NCI-H748 treated with DMSO at 0.1 percent for 48 hours (cell line): ENCODE data around the gene CNPY4.

Experiments used
- DNase-seq: peaks from one replicate; lab custom pipeline; 2025; lab: John Stamatoyannopoulos, UW

The CNPY4 gene

DNA sequence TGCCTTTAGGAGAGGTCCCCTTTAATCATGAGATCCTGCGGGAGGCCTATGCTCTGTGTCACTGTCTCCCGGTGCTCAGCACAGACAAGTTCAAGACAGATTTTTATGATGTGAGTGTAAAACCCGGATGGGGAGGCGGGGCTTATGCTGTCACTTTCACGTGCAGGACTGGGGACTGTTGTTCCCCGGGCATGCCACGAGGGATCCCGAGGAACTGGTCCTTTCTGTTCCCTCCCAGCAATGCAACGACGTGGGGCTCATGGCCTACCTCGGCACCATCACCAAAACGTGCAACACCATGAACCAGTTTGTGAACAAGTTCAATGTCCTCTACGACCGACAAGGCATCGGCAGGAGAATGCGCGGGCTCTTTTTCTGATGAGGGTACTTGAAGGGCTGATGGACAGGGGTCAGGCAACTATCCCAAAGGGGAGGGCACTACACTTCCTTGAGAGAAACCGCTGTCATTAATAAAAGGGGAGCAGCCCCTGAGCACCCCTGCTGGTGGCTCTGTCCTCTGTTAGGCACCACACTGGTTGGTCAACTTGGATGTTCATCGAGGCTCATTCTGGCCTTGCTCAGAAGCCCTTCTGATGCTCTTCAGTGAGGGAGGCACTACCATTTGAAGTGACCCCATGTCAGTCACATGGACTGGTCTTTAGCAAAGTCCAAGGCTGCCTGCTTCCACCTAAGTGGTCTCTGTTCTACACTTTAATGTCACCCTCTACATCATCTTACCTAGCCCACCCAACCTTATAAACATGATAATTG is 27.8 kb upstream of the CNPY4 start:
- DNase-seq, result no peak

DNA sequence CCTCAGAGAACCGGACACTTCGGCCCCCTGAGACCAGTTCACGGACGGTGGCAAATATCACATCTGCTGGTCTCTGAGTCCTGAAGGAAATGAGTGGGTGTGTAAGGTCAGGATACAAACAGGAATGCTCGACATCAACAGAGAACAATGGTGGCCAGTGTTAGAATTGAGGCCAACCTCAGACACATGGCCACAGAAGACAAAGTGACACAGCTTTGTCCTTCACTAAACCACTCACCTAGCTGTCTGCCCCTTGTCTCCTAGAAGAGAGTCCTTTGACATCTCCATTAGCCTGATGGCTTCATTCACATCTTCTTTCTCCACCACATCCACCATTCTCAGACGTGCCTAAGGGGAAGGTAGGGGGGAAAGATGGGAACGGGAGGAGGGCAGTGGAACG is 26.4 kb upstream of the CNPY4 start:
- no peak for DNase-seq

DNA sequence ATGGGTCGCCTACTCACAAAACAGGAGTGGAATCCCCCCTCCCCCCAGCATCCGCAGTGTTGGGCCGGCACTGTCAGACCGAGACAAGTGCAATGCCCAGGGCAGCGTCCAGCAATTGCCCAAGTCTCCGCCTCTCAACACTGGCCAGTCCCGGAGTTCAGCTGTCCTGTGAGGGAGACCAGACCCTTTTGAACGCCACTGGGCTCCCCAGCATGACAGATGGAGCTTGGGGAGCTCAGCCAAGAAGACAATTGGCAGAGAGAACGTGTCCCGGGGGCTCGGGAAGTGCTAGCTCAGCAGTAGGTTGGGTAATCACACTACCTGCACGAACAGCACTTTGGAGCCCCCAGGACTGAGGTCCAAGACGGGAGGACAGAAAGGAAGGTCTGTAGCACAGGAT is 25.9 kb upstream of the CNPY4 start:
- DNase-seq, result no peak

DNA sequence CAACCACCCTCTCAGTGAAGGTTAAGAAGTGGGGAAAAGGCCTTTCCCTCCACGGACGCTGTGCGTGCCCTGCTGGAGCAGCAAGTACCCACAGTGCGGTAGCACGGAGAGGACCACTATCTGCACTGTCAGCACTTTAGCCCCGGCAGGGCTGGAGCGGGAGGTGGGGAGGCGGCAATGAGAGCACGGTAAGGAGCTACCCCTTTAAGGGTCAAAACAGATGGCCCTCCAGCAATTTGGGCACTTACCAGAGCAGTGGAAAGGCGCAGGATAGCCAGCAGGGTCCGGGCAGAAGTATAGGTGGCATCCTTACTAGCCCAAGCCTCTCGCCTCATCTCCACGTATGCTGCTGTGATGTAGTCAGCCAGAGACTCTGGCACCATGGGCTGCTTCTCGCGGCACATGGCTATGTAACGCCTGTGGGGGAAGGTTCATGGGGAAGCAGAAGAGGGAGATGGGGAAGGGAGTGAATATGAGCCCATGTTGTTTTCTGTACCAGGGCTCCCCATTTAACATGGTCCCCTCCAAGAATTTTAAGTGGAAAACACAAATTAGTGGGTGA is 25.4 kb upstream of the CNPY4 start:
- DNase-seq, result no peak

DNA sequence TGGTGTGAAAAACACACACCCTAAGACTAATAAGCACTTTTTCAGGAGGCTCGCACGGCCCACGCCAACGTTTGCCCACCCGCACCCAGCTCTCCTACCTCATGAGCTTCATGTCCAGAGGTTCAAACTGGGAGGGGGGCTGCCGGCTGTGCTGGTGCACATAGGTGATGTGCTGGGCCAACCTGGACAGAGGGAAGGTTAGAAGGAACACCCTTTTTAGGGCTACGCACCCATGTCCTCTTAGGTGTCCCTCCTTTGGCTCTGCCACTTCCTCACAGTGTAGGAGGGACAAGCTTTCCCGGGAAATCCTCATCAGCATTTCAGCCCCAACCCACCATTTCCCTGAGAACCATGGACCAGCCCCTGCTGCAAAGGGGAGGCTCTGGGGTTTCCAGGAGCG is 24.1 kb upstream of the CNPY4 start:
- no peak for DNase-seq

DNA sequence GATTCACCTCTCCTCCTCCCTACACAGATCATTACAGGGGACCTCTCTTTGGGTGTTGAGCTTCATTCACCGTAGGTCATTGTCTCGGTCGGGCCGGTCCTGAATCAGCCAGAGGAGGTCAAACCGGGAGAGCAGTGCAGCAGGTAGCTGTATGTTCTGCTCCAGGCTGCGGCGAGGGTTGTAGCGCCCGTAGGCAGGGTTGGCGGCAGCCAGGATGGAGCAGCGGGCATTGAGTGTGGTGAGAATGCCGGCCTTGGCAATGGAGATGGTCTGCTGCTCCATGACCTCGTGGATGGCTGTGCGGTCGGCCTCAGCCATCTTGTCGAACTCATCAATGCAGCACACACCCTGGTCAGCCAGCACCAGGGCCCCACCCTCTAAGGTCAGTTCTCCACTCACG is 23.7 kb upstream of the CNPY4 start:
- no peak for DNase-seq

DNA sequence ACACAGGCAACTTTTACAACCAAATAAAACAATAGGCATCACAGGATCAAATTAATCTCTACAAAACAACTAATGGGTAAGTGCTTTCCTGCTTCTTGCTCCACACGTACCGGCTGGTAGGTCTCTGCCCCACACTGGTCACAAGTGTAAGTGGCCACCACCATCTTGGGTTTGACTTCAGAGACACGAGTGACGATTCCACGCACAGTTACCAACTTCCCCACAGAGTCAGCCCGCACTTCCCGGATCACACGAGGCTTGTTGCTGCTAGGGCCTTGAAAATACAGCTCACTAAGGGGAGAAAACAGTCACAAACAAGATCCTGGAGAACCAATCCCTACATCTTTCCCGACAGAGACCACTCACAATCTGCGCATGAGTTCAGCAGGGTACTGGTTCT is 20.5 kb upstream of the CNPY4 start:
- no peak for DNase-seq

DNA sequence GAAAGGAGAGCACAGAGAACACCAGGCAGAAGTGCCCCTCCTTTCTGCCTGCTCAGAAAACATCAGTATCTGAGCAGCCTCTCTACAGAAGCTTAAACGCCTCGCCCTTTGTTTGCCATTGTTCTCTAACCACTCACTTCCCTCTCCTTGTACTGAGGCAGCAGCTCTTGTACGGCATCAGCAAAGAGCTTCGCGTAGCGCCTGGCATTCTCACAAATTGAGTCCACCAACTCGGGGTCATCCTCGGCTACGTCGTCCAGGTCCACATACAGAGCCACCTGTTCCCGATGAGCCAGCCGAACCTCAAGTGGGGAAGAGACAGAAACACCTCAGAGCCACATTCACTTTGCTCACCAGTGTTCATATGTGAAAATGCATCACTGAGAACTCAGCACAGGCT is 20.0 kb upstream of the CNPY4 start:
- DNase-seq, result no peak

DNA sequence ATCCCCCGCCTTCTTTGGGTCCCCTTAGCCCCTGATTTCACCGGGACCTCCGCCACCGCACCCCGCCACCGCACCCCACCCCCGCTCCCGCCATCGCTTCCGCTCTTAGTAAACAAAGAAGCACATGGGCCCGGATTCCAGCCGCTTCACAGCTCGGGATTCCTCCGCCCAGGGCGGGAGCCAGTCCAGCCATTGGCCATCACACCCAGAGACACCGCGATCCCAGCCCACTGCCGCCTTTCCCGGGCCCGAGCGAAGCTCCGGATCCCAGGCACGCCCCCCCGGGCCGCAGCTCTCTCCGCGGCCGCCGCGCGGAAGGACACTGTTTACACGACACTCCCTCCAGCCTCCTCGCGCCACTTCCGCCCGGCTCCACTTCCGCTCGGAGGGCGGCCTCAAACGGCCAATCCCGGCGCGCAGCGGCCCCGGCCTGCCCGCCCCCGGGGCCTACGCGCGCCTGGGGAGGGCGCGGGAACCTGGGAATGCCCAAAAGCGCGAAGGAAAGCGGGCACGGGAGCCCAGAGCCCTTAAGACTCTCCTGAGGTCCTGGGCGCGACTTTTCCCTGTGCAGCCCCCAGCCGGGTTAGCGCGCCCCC is 18.9 kb upstream of the CNPY4 start:
- peak; percentile 86 for DNase-seq

DNA sequence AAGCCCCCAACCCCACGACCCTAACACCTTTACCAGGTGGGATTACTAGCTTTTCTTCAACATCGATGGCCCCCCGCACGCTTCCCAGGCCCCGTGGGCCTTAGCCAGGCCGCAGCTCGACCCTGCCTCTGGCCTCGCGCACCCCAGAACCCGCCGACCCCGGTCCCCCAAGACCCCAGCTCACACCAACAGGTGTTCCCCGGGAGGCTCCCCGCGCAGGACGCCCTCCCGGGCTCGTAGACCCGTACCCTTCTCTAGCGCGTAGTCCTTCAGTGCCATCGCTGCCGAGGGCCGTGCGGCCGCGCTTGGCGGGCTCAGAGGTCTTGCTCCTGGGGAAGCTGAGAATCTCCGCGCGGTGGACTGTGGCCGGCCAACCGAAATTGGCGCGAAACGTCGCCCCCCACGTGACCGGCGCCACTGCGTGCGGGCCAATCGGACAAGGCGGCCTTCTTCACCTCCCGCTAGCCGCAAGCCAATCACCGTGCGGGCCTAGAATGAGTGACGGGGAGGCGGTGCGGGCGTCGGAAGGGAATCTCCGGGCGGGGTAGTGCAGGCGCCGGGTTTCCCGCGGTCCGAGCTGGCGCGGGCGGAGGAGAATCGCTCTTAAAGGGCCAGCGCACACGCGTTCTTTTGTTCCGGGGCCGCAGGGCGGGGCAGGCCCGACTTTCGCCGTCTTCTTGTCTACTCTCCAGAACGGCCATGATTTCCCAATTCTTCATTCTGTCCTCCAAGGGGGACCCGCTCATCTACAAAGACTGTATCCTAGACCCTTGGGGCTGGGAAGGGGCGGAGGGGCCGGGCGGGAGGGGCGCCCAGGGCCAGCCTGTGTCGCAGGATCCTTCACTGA is 18.2 kb upstream of the CNPY4 start, which contains the start of the genes AP4M1 and MCM7:
Gene AP4M1, plus strand, starts transcription at position 628 of the 847 bp plus-strand sequence. Its CDS starts 72 bp downstream, at position 700.
Gene MCM7, minus strand, starts transcription at position 382 of the 847 bp plus-strand sequence. Its CDS starts 103 bp downstream, at position 279.
- DNase-seq, result peak; percentile 97

DNA sequence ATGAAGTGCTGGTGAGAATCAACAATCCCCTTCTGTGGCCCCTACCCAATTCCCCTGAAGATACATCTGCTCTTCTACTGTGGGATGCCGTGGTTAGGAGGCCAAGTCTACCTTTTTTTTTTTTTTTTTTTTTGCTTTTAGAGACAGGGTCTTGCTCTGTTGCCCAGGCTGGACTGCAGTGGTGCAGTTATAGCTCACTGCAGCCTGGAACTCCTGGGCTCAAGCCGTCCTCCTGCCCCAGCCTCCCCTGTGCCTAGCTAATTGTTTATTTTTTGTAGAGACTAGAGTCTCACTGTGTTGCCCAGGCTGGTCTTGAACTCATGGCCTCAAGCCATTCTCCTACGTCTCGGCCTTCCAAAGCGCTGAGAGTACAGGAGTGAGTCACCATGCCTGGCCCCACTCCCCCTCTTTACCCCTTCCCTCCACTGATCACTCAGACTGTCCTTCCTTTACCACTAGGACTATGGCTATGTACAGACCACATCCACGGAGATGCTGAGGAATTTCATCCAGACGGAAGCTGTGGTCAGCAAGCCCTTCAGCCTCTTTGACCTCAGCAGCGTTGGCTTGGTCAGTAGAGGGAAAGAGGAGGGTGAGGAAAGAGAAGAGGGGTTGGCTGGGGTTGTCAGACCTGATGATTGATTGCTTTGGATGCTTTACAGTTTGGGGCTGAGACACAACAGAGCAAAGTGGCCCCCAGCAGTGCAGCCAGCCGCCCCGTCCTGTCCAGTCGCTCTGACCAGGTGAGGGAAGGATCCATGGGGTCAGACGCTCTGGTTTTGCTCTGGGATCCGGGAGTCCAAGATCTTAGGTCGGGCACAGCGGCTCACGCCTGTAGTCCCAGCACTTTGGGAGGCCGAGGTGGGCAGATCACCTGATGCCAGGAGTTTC is 16.2 kb upstream of the CNPY4 start:
- DNase-seq, result no peak

DNA sequence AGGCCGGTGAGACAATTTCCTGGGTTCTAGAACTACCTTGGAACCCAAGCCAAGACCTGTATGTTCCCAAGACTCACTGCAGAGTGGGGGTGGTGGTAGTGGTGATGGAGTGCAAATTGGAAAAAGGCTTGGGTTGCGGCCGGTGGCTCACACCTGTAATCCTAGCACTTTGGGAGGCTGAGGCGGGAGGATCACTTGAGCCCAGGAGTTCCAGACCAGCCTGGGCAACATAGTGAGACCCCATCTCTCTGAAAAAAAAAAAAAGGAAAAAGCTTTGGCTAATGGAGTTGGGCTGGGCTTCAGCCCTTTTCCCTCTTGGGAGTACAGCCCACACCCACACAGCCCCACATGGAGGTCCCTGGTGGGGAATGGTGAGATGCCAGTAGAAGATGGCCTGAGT is 13.9 kb upstream of the CNPY4 start:
- no peak for DNase-seq

DNA sequence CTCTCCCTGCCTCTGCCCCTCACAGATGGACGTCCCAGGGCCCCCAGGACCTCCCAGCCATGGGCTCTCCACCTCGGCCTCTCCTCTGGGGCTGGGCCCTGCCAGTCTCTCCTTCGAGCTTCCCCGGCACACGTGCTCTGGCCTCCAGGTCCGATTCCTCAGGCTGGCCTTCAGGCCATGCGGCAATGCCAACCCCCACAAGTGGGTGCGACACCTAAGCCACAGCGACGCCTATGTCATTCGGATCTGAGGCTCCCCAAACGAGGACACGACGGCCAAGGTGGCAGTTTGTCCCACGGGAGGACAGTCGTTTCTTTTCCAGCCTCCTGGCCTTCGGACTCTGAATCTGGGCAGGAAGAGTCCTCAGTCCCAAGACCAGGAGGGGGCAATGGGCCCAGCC is 12.8 kb upstream of the CNPY4 start:
- no peak for DNase-seq

DNA sequence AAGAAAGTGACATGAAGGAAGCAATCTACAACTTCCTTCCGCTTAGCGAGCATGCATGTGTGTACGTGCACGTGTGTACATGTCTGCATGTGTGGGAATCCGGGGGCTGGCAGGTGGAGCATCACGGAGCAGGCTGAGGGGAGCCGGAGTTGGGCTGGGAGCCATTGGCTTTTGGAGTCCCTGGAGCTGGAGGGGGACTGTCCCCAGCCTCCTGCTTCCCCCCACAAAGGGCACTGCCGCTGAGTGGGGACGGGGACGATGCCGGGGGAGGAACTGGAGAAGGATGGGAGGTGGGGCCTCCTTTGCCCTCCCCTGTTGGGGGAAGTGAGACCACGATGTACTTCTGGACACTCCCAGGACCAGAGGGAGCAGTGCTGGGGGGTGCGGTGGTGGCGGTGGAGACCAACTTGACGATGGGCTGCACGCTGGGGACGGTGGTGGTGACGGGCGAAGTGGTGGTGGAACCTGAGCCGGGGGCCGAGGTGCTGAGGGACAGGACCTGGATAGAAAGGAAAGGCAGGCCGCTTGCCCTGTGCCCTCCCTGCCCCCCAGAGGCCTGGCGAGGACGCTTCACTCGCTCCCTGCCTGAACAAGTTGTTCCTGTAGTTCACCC is 12.2 kb upstream of the CNPY4 start:
- DNase-seq, result no peak

DNA sequence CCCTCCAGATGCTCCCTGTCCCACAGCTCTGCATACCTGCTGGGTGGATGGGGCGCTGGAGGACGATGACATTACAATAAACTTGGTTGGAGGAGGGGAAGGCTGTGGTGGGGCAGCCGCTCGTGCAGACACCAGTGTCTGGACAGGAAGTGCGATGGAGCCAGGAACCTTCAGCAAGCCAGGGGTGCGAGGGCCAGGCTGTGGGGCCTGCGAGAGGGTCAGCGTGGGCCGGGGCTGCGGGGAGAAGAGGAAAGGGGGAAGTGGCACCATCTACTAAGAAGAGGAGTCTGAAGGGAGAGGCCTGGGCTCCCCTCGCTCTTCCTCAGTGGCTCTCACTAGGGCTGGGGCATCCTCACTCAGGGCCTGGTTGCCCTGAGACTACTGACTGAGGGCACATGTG is 11.5 kb upstream of the CNPY4 start:
- DNase-seq, result no peak

DNA sequence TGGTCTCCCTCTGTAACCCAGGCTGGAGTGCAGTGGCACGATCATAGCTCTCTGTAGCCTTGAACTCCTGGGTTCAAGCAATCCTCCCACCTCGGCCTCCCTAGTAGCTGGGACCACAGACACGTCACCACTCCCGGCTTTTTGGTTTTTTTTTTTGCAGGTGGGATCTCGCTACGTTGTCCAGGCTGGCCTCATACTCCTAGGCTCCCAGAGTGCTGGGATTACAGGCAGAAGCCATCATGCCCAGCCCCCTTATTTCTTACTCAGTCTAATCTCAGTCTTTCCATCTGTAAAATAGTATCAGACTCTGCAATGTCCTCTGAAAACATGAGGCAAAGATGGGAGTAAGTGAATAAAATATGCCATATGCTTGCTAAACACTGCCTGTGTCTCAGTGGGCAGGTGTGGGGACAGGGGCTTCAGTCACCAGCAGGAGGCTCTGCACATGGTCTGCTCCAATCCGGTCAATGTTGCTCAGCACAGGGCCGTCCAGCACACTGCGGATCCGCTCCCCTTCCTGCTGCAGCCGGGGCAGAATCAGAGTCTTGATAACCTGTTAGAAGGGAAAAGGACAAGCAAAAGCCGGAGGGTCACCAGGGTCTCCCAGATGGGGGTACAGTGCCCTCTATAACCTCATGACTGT is 9.8 kb upstream of the CNPY4 start:
- DNase-seq, result no peak

DNA sequence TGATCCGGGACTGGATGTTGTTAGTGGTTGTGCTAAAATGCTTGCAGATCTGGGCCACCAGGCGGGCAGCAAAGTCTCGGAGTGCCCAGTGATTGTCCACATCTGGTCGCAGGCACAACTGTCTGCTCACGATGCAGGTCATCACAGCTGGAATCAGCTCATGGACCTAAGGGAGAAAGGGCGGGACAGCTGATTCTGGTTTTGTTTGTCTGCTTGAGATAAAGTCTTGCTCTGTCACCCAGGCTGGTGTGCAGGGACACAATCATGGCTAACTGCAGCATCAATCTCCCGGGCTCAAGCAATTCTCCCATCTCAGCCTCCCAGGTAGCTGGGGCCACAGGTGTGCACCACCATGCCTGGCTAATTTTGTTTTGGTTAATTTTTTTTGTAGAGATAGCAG is 8.3 kb upstream of the CNPY4 start:
- DNase-seq, result no peak

DNA sequence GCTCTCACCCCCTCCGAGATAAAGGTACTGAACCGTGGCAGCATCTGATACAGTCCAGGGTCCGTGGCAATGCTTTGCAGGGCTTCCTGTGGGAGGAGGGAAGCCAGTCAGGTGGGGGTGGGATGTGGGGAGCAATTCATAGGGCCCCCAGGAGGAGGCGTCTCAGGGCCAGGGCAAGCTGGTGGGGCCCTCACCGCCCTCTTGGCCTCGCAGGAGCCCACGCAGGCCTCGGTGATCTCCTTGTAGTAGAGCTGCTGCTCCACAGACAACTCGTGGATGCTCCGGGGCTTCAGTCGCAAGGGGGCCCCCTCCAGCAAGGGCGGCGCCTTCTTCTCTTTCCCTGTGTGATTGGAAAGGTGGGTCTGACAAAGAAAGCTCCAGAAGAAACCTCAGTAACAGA is 7.5 kb upstream of the CNPY4 start:
- no peak for DNase-seq

DNA sequence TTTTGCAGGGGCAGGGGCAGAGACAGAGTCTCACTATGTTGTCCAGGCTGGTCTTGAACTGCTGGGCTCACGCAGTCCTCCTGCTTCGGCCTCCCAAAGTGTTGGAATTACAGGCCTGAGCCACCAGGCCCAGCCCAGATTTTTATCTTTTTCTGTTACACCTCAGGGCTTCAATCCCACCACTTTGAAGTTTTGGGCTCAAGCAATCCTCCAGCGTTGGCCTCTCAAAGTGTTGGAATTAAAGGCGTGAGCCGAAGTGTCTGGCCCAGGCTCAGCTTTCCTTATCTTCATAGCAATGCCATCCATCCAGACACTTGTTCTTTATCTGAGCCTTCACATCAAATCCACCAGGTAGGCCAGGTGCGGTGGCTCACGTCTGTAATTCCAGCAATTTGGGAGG is 4.4 kb upstream of the CNPY4 start:
- DNase-seq, result no peak

DNA sequence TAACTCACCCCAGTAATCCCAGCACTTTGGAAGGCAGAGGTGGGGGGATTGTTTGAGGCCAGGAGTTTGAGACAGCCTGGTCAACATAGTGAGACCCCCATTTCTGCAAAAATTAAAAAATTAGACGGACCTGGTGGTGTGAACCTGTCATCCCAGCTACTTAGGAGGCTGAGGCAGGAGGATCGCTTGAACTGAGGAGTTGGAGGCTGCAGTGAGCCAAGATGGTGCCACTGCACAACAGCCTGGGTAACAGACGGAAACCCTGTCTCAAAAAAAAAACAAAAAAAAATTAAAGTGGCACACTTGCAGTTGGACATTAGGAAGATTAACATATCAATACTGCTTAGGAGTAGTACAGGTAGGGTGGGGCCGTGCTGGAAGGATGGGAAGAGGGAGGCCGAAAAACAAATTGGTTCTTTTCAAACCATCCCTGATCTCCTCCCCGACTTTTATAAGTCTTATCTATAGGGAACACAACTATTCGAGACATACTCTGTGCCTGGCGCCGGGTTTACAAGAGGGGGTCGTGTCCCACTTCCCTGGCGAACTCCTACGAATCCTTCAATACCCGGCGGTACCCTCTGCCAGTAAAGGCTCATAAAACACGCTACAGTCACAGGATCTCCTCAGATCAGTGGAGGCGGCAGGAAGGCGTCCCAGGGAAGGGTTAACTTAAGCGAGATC is 904 bp upstream of the CNPY4 start:
- no peak for DNase-seq
